SK-N-SH treated with all-trans-retinoic acid at 6 μM for 48 hours (cell line): ENCODE measurements around the gene GALNTL6.
"Not testable (repeated sequence)": the region's sequence is repeated elsewhere in the genome, so short reads cannot be mapped to it uniquely, and the experiment has no call there.

Experiments used
- ATAC-seq: fragments of 200-7000 bp; cut with Tn5 transposase; 3 replicates; pipeline ENCODE4 v1.9.1; 2020; ENCODE audit warnings: mild to moderate bottlenecking, moderate library complexity
- ARNTL ChIP-seq: fragments of 450-650 bp; formaldehyde crosslinking; IDR thresholded peaks from 2 replicates; pipeline ENCODE4 v1.5.0; 2020; ENCODE audit warnings: low read depth, mild to moderate bottlenecking, moderate library complexity, borderline replicate concordance
- BACH2 ChIP-seq: fragments of 250-450 bp; sonication (Bioruptor Pico); IDR thresholded peaks from 2 replicates; pipeline ENCODE4 v1.9.0; 2021; ENCODE audit warnings: mild to moderate bottlenecking, borderline replicate concordance
- CSDC2 ChIP-seq: fragments of 250-450 bp; sonication (Bioruptor Pico); IDR thresholded peaks from 2 replicates; pipeline ENCODE4 v1.5.0; 2020; ENCODE audit warnings: mild to moderate bottlenecking, moderate library complexity
- ESRRG ChIP-seq: fragments of 250-450 bp; sonication (Bioruptor Pico); IDR thresholded peaks from 2 replicates; pipeline ENCODE4 v1.6.1; 2021; ENCODE audit warnings: mild to moderate bottlenecking
- GLIS3 ChIP-seq: fragments of 250-450 bp; sonication (Bioruptor Pico); IDR thresholded peaks from 2 replicates; pipeline ENCODE4 v1.5.0; 2020; ENCODE audit warnings: mild to moderate bottlenecking, moderate library complexity
- ISL1 ChIP-seq: fragments of 250-450 bp; sonication (Bioruptor Pico); IDR thresholded peaks from 2 replicates; pipeline ENCODE4 v2.1.2; 2022; ENCODE audit warnings: mild to moderate bottlenecking, moderate library complexity
- PPARA ChIP-seq: fragments of 250-450 bp; sonication (Bioruptor Pico); IDR thresholded peaks from 2 replicates; pipeline ENCODE4 v1.5.0; 2020; ENCODE audit warnings: mild to moderate bottlenecking, borderline replicate concordance
- RARB ChIP-seq: fragments of 250-450 bp; sonication (Bioruptor Pico); IDR thresholded peaks from 2 replicates; pipeline ENCODE4 v1.8.0; 2021; ENCODE audit warnings: mild to moderate bottlenecking, moderate library complexity
- SNAI2 ChIP-seq: fragments of 250-450 bp; sonication (Bioruptor Pico); IDR thresholded peaks from 2 replicates; pipeline ENCODE4 v1.5.0; 2020; ENCODE audit warnings: mild to moderate bottlenecking, moderate library complexity
- TOX ChIP-seq: fragments of 250-450 bp; sonication (Bioruptor Pico); IDR thresholded peaks from 2 replicates; pipeline ENCODE4 v1.8.0; 2021; ENCODE audit warnings: mild to moderate bottlenecking, moderate library complexity, borderline replicate concordance
- ZC3H10 ChIP-seq: fragments of 250-450 bp; sonication (Bioruptor Pico); IDR thresholded peaks from 2 replicates; pipeline ENCODE4 v1.5.1; 2021; ENCODE audit warnings: mild to moderate bottlenecking, moderate library complexity
- ZFP3 ChIP-seq: fragments of 250-450 bp; sonication (Bioruptor Pico); IDR thresholded peaks from 2 replicates; pipeline ENCODE4 v1.5.0; 2020; ENCODE audit warnings: mild to moderate bottlenecking, moderate library complexity
- ZFP30 ChIP-seq: fragments of 450-650 bp; formaldehyde crosslinking; IDR thresholded peaks from 2 replicates; pipeline ENCODE4 v1.5.0; 2022; ENCODE audit warnings: mild to moderate bottlenecking, moderate library complexity
- ZNF565 ChIP-seq: fragments of 450-650 bp; formaldehyde crosslinking; conservative IDR thresholded peaks from 2 replicates; pipeline ENCODE4 v1.5.0; 2020; ENCODE audit warnings: low read depth, mild to moderate bottlenecking, moderate library complexity
- ZNF70 ChIP-seq: fragments of 450-650 bp; formaldehyde crosslinking; IDR thresholded peaks from 2 replicates; pipeline ENCODE4 v1.5.0; 2020; ENCODE audit warnings: mild to moderate bottlenecking, moderate library complexity
- ZNF8 ChIP-seq: fragments of 450-650 bp; formaldehyde crosslinking; IDR thresholded peaks from 2 replicates; pipeline ENCODE4 v1.5.0; 2020; ENCODE audit warnings: mild to moderate bottlenecking, moderate library complexity
- TF ChIP-seq, protein P1 (sequence below): fragments of 250-450 bp; sonication (Bioruptor Pico); IDR thresholded peaks from 2 replicates; pipeline ENCODE4 v1.5.0; 2020; ENCODE audit warnings: mild to moderate bottlenecking, moderate library complexity
- TF ChIP-seq, protein P2 (sequence below): fragments of 250-450 bp; sonication (Bioruptor Pico); IDR thresholded peaks from 2 replicates; pipeline ENCODE4 v1.8.0; 2020; ENCODE audit warnings: mild to moderate bottlenecking, moderate library complexity, borderline replicate concordance
- TF ChIP-seq, protein P3 (sequence below): fragments of 250-450 bp; sonication (Bioruptor Pico); IDR thresholded peaks from 2 replicates; pipeline ENCODE4 v1.5.1; 2021; ENCODE audit warnings: mild to moderate bottlenecking, moderate library complexity
- TF ChIP-seq, protein P4 (sequence below): fragments of 250-450 bp; sonication (Bioruptor Pico); IDR thresholded peaks from 2 replicates; pipeline ENCODE4 v1.5.1; 2020; ENCODE audit warnings: low read depth, mild to moderate bottlenecking, moderate library complexity

GALNTL6 gene

DNA sequence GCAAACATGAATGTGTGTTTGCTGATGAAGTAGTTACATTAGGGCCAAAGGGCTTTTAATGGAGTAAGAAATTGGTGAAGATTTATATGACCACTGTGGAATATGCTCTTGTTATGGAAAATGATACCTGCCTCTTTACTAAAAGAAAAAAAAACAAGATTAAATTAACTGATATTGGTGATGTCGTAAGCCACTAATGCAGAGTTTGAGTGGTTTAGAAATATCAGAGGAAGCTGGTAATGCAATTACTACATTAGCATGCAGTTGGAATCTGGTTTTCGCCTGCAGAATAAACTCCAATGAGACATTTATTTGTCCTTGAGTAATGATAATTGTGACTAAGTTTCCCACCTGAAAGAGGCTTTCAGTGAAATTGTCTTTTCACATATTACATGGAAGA, 597.9 kb downstream of the GALNTL6 start (continued):
- TF ChIP-seq ZNF565 (CRISPR knock-in tag) = peak; percentile 95
- peak; percentile 99 for TF ChIP-seq GLIS3 (CRISPR knock-in tag)
- no peak for TF ChIP-seq ZC3H10
- TF ChIP-seq ZNF8 (CRISPR knock-in tag) = peak; percentile 83
- peak; percentile 82; the same call in 1 of the 2 replicates for TF ChIP-seq BACH2 (CRISPR knock-in tag)

DNA sequence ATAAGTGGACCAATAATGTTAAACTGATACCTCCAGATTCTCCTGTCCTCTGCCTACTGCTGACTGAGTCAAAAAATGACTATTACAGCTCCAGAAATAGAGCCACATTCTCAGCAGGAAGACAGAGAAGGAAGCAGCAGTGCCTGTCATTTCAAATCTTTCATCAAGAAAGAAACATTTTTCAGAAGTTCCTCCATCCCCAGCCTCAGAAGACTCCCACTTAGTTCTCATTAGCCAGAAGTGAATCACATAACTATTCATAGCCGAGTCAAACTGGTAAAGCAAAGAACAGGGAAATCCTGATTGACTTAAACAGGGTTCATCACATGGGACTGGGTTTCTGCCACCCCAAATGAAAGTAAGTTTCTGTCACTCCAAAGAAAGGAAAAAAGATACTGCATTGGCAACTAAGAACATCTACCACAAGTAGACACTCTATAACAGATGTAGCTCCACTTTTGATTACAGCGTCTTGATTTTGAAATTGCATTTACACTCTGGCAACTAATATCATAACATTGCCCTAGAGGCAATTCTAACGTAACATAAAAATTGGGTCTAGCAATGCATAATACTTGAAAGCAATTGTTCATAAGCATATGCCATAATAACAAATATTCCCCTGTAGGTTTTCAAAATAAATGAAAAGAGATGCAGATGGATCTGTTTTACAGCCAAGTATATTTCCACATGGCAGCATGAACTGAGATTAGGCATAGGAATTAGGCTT, 599.8 kb downstream of the GALNTL6 start:
- no peak for ATAC-seq
- TF ChIP-seq ISL1 (peak; percentile 19; the same call in 1 of the 2 replicates), GLIS3 (CRISPR knock-in tag) (no peak)

DNA sequence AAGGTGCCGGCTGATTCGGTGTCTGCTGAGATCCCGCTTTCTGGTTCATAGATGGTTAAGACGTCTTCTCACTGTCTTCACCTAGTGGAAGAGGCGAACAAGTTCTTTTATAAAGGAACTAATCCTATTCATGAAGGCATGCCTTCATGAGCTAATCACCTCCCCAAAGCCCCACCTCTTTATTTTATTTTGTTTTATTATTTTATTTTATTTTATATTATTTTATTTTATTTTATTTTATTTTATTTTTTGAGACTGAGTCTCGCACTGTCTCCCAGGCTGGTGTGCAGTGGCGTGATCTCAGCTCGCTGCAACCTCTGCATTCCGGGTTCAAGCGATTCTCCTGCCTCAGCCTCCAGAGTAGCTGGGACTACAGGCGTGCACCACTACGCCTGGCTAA, 615.8 kb downstream of the GALNTL6 start:
- not testable (repeated sequence) for ATAC-seq

DNA sequence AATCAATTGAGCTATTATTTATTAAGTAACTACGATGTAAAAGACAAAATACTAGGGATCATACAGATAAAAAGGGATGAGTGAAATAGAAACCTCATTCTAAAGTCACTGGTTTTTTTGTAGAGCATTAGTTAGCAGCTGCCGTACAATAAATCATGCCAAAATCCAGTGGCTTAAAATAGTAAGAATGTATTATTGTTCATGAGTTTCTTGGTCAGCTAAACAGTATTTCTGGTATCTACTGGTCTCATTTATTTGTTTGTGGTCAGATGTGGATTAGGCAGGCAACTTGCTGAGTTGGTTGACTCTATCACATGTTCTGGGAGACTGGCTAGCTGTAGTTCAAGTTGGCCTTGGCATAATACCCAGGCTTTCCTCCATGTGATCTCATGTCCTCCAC, 667.3 kb downstream of the GALNTL6 start:
- TF ChIP-seq CSDC2 (CRISPR knock-in tag) (no peak), ZC3H10 (no peak), SNAI2 (CRISPR knock-in tag) (no peak), ESRRG (CRISPR knock-in tag) (no peak), ZNF565 (CRISPR knock-in tag) (no peak), ZNF70 (no peak), PPARA (CRISPR knock-in tag) (no peak), ZFP30 (CRISPR knock-in tag) (no peak), ZFP3 (CRISPR knock-in tag) (no peak), ARNTL (CRISPR knock-in tag) (no peak)
- TF ChIP-seq, protein P1, sequence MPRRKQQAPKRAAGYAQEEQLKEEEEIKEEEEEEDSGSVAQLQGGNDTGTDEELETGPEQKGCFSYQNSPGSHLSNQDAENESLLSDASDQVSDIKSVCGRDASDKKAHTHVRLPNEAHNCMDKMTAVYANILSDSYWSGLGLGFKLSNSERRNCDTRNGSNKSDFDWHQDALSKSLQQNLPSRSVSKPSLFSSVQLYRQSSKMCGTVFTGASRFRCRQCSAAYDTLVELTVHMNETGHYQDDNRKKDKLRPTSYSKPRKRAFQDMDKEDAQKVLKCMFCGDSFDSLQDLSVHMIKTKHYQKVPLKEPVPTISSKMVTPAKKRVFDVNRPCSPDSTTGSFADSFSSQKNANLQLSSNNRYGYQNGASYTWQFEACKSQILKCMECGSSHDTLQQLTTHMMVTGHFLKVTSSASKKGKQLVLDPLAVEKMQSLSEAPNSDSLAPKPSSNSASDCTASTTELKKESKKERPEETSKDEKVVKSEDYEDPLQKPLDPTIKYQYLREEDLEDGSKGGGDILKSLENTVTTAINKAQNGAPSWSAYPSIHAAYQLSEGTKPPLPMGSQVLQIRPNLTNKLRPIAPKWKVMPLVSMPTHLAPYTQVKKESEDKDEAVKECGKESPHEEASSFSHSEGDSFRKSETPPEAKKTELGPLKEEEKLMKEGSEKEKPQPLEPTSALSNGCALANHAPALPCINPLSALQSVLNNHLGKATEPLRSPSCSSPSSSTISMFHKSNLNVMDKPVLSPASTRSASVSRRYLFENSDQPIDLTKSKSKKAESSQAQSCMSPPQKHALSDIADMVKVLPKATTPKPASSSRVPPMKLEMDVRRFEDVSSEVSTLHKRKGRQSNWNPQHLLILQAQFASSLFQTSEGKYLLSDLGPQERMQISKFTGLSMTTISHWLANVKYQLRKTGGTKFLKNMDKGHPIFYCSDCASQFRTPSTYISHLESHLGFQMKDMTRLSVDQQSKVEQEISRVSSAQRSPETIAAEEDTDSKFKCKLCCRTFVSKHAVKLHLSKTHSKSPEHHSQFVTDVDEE (CRISPR knock-in tag) = no peak
- TF ChIP-seq, protein P2, sequence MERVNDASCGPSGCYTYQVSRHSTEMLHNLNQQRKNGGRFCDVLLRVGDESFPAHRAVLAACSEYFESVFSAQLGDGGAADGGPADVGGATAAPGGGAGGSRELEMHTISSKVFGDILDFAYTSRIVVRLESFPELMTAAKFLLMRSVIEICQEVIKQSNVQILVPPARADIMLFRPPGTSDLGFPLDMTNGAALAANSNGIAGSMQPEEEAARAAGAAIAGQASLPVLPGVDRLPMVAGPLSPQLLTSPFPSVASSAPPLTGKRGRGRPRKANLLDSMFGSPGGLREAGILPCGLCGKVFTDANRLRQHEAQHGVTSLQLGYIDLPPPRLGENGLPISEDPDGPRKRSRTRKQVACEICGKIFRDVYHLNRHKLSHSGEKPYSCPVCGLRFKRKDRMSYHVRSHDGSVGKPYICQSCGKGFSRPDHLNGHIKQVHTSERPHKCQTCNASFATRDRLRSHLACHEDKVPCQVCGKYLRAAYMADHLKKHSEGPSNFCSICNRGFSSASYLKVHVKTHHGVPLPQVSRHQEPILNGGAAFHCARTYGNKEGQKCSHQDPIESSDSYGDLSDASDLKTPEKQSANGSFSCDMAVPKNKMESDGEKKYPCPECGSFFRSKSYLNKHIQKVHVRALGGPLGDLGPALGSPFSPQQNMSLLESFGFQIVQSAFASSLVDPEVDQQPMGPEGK (CRISPR knock-in tag) = no peak
- TF ChIP-seq, all 23 proteins: peak for 0
- no peak for ATAC-seq

DNA sequence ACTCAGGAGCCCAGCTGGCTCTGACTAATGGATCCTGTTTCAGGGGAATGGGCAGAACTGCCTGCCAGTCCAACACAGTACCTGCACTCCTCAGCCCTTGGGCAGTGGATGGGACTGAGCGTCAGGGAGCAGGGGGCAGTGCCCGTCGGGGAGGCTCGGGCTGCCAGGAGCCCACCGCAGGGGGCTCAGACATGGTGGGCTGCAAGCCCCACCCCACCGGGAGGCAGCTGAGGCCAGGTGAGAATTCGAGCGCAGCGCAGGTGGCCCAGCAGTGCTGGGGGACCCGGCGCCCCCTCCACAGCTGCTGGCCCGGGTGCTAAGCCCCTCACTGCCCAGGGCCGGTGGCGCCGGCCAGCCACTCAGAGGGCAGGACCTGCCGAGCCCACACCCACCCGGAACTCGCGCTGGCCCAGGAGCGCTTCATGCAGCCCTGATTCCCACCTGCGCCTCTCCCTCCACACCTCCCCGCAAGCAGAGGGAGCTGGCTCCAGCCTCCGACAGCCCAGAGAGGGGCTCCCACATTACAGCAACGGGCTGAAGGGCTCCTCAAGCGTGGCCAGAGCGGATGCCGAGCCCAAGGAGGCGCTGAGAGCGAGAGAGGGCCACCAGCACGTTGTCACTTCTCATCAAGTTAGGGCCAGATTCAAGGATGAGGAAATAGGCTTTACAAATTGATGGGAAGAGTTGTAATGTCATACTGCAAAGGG, 668.8 kb downstream of the GALNTL6 start:
- no peak for ATAC-seq
- TF ChIP-seq, protein P3, sequence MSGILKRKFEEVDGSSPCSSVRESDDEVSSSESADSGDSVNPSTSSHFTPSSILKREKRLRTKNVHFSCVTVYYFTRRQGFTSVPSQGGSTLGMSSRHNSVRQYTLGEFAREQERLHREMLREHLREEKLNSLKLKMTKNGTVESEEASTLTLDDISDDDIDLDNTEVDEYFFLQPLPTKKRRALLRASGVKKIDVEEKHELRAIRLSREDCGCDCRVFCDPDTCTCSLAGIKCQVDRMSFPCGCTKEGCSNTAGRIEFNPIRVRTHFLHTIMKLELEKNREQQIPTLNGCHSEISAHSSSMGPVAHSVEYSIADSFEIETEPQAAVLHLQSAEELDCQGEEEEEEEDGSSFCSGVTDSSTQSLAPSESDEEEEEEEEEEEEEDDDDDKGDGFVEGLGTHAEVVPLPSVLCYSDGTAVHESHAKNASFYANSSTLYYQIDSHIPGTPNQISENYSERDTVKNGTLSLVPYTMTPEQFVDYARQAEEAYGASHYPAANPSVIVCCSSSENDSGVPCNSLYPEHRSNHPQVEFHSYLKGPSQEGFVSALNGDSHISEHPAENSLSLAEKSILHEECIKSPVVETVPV = no peak
- TF ChIP-seq PPARA (CRISPR knock-in tag) (no peak), ISL1 (no peak), ZNF565 (CRISPR knock-in tag) (no peak), ZFP3 (CRISPR knock-in tag) (no peak), TOX (CRISPR knock-in tag) (no peak), CSDC2 (CRISPR knock-in tag) (no peak), SNAI2 (CRISPR knock-in tag) (no peak), ZC3H10 (no peak), ZFP30 (CRISPR knock-in tag) (no peak), RARB (no peak), GLIS3 (CRISPR knock-in tag) (no peak)
- TF ChIP-seq, protein P4, sequence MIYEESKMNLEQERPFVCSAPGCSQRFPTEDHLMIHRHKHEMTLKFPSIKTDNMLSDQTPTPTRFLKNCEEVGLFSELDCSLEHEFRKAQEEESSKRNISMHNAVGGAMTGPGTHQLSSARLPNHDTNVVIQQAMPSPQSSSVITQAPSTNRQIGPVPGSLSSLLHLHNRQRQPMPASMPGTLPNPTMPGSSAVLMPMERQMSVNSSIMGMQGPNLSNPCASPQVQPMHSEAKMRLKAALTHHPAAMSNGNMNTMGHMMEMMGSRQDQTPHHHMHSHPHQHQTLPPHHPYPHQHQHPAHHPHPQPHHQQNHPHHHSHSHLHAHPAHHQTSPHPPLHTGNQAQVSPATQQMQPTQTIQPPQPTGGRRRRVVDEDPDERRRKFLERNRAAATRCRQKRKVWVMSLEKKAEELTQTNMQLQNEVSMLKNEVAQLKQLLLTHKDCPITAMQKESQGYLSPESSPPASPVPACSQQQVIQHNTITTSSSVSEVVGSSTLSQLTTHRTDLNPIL (CRISPR knock-in tag) = no peak
